ENCODE results near the gene VIPR2. TPM values are rescaled to one million over a fixed set of nuclear protein-coding genes. Genes with fewer than 3 reads are reported as not detected.

VIPR2 gene
- total RNA-seq, 4 donors from 2014 or later: 0.32 to 0.34 (median 0.32) TPM; not detected in 1

- DNase-seq (ENCODE audit: low spot score in 2 of 2): peak in 1 of 2 donors; percentile 83
- H3K4me3 ChIP-seq (ENCODE audit: low read depth, poor library complexity, severe bottlenecking): no peak overlapping the region
- intact Hi-C loops (cut with DNase I; ENCODE audit: low total_unique reads): no loop called here
- no peak for TF ChIP-seq POLR2A (IDR thresholded peaks at IDR 0.05)
- TF ChIP-seq CTCF (IDR thresholded peaks at IDR 0.05): no peak
- WGBS, 2 donors: 1 to 5% methylated on average over 69 to 74 of the region's 97 CpGs
These were observed 598 bp downstream of the VIPR2 start for GRCh38 chr7:159143780-159144757.

GRCh38 chr7:159142730-159143129 lies 1.9 kb downstream of the VIPR2 start:
- DNase-seq (ENCODE audit: low spot score in 2 of 2): peak in 1 of 2 donors; percentile 43
- 58% methylated on average over 10 of the region's 10 CpGs for WGBS, 2 donors
- no peak for TF ChIP-seq CTCF (IDR thresholded peaks at IDR 0.05)
- TF ChIP-seq POLR2A (IDR thresholded peaks at IDR 0.05): no peak
- no peak overlapping the region for H3K4me3 ChIP-seq (ENCODE audit: low read depth, poor library complexity, severe bottlenecking)
- intact Hi-C loops (cut with DNase I; ENCODE audit: low total_unique reads): no loop called here

GRCh38 chr7:159142199-159142598 lies 2.5 kb downstream of the VIPR2 start:
- WGBS, 2 donors: 90% methylated on average over 5 of the region's 5 CpGs
- intact Hi-C loops (cut with DNase I; ENCODE audit: low total_unique reads): no loop called here
- no peak overlapping the region for H3K4me3 ChIP-seq (ENCODE audit: low read depth, poor library complexity, severe bottlenecking)
- TF ChIP-seq CTCF (IDR thresholded peaks at IDR 0.05) (no peak), POLR2A (IDR thresholded peaks at IDR 0.05) (no peak)
- DNase-seq (ENCODE audit: low spot score in 2 of 2): peak in 1 of 2 donors; percentile 14

GRCh38 chr7:159141660-159142059 lies 3.0 kb downstream of the VIPR2 start:
- no peak overlapping the region for H3K4me3 ChIP-seq (ENCODE audit: low read depth, poor library complexity, severe bottlenecking)
- intact Hi-C loops (cut with DNase I; ENCODE audit: low total_unique reads): no loop called here
- TF ChIP-seq CTCF (IDR thresholded peaks at IDR 0.05) (no peak), POLR2A (IDR thresholded peaks at IDR 0.05) (no peak)
- peak in 1 of 2 donors; percentile 57 for DNase-seq (ENCODE audit: low spot score in 2 of 2)
- 80 to 89% methylated on average over 6 of the region's 6 CpGs for WGBS, 2 donors

GRCh38 chr7:159141167-159141566 lies 3.5 kb downstream of the VIPR2 start:
- peak in 1 of 2 donors; percentile 70 for DNase-seq (ENCODE audit: low spot score in 2 of 2)
- intact Hi-C loops (cut with DNase I; ENCODE audit: low total_unique reads): no loop called here
- TF ChIP-seq CTCF (IDR thresholded peaks at IDR 0.05) (no peak), POLR2A (IDR thresholded peaks at IDR 0.05) (no peak)
- 88 to 91% methylated on average over 14 of the region's 14 CpGs for WGBS, 2 donors
- H3K4me3 ChIP-seq (ENCODE audit: low read depth, poor library complexity, severe bottlenecking): no peak overlapping the region
